Skeletal muscle satellite cell (primary cell): ENCODE measurements around the gene TXN.
A peak's percentile ranks its signal among the peaks of the same experiment; 100 is the strongest.
"Not testable (repeated sequence)": the region's sequence is repeated elsewhere in the genome, so short reads cannot be mapped to it uniquely, and the experiment has no call there.

ENCODE experiments used
- H3K27me3 ChIP-seq: 2 replicates; pipeline ENCODE4 v1.7.0; 2013; ENCODE audit warnings: low read length; ENCODE audit not compliant: control insufficient read depth, insufficient read depth
- H3K36me3 ChIP-seq: 2 replicates; pipeline ENCODE4 v1.7.0; 2013; ENCODE audit warnings: mild to moderate bottlenecking, control low read depth, low read length; ENCODE audit not compliant: insufficient read depth
- H3K4me1 ChIP-seq: 2 replicates; pipeline ENCODE4 v1.7.0; 2013; ENCODE audit warnings: low read length; ENCODE audit not compliant: control insufficient read depth, insufficient read depth
- H3K4me2 ChIP-seq: 2 replicates; pipeline ENCODE4 v1.7.0; 2013; ENCODE audit warnings: mild to moderate bottlenecking, low read length
- H3K4me3 ChIP-seq: 2 replicates; pipeline ENCODE4 v1.7.0; 2013; ENCODE audit warnings: low read length
- H3K9ac ChIP-seq: 2 replicates; pipeline ENCODE4 v1.7.0; 2013; ENCODE audit warnings: mild to moderate bottlenecking, low read depth, low read length, moderate library complexity
- H3K9me3 ChIP-seq: replicated peaks from 2 replicates; pipeline ENCODE4 v1.7.0; 2013; ENCODE audit warnings: mild to moderate bottlenecking, control low read depth, low read length

Gene TXN

DNA sequence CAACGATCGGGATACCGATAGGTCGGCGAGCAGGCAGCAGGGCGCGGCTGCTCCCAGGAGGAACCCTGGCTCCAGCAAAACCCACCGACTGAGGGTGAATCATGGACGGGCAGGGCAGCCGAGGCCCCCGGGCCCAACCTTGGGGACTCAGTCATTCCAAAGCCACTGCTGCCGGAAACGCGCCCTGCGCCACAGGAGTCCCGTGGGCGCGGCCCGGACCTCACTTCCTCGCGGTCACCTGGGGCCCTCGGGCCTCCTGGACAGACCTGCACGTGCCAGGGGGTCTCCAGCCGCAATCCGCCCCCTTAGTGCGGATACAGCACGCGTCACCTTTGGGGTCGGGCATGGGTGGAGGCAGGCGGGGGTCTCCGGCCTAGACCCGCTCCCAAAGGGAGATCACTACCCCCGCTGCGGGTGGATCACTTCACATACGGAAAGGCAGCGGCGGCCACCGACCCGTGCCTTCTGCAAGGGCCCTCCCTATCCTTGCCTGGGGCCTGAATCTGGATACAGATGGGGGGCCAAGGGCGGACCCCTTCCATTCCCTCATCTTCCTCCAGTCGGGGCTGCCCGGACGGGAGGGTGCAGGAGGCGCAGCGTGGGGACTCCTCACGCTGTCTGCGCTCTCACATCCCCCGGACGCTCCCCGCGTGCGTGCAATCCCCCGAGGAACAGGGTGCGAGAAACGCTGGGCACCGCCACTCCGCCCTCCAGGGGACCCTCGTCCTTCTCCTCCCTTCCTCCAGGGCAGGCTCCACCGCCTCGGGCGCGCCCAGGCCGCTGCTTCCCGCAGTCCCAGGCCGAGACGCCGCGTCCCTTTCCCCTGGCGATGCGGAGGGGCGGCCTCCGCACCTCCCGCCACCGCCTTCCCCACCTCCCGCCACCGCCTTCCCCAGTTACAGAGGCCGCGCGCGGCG lies 586 bp downstream of the TXN start:
- Histone ChIP-seq H3K4me2 (peak overlapping the region; percentile 90), H3K4me3 (peak overlapping the region; percentile 80), H3K36me3 (peaks cover 1% of the 10 kb centered on the region), H3K9ac (peak overlapping the region; percentile 96), H3K9me3 (no peaks in the 10 kb centered on the region), H3K4me1 (peaks cover 37% of the 10 kb centered on the region), H3K27me3 (no peaks in the 10 kb centered on the region)

DNA sequence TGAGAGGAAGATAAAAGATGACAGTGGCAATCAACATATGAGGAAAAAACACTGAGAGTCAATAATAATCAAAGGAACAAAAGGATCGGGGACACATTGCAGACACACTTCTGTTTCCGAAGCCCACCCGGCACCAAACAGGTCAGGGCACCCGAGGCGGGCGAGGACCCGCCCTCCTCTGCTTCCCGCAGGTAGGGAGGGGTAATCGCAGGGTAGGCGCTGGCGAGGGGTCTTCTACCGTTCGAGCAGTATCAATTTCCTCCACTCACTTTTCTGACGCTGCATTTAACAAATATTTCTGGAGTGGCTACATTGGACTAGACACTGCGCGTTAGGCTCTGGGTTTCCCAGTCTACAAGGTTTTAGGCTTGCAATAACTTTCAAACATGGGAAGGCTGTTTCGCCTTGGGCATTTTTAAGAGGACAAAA lies 1.3 kb downstream of the TXN start:
- H3K9me3 ChIP-seq, result no peaks in the 10 kb centered on the region
- H3K4me2 ChIP-seq, result peak overlapping the region; percentile 90
- H3K36me3 ChIP-seq, result peaks cover 8% of the 10 kb centered on the region
- peak overlapping the region; percentile 80 for H3K4me3 ChIP-seq
- H3K27me3 ChIP-seq, result no peaks in the 10 kb centered on the region
- H3K4me1 ChIP-seq, result peaks cover 37% of the 10 kb centered on the region
- H3K9ac ChIP-seq, result peak overlapping the region; percentile 96

DNA sequence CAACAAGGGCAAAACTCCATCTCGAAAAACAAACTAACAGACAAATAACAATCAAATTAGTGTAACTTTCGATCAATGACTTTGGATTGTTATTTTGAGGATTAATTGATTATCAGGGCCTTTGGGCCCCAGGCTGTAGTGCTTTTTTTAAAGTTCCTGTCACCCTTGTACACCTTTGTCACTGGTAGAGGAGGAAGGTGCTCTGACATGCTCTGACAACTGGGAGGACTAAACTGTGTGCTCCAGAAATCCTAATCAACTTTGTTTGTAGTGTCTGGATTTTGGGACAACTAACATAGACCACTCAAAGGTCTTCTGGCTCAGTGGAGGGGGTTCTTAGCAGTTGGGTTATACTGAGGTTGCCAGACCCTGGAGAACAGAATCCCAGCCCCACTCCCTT lies 1.8 kb downstream of the TXN start:
- Histone ChIP-seq H3K9ac (peak overlapping the region; percentile 96), H3K4me3 (peak overlapping the region; percentile 80)

DNA sequence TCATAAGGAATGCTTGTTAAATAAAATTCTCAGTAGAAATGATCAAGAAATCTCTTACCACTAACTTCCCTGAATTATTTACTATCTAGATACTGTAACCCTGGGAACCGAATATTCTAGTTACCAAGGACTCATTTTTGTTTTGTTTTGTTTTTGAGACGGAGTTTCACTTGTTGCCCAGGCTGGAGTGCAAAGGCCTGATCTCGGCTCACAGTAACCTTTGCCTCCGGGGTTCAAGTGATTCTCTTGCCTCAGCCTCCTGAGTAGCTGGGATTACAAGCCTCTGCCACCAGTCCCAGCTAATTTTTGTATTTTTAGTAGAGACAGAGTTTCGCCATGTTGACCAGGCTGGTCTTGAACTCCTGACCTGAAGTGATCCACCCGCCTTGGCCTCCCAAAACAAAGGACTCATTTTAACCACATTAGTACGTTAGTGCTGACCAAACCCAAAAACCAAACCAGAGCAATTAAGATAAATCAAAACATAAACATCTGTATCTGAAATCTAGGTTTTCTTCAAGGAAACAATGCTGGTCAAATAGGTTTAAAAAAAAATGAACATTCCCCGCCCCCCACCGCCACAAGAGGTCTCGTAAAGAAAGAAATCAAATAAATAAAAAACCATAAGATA lies 3.7 kb downstream of the TXN start:
- no peak overlapping the region for H3K4me3 ChIP-seq
- no peak overlapping the region for H3K9ac ChIP-seq
- H3K9me3 ChIP-seq, result no peaks in the 10 kb centered on the region
- H3K36me3 ChIP-seq, result peaks cover 30% of the 10 kb centered on the region
- peak overlapping the region; percentile 90 for H3K4me2 ChIP-seq
- H3K27me3 ChIP-seq, result no peaks in the 10 kb centered on the region
- peaks cover 35% of the 10 kb centered on the region for H3K4me1 ChIP-seq

More for the DNA sequence above, 1.8 kb downstream of the TXN start:
- H3K36me3 ChIP-seq, result peaks cover 14% of the 10 kb centered on the region
- H3K27me3 ChIP-seq, result no peaks in the 10 kb centered on the region
- H3K9me3 ChIP-seq, result no peaks in the 10 kb centered on the region
- H3K4me1 ChIP-seq, result peaks cover 37% of the 10 kb centered on the region
- H3K4me2 ChIP-seq, result peak overlapping the region; percentile 90

DNA sequence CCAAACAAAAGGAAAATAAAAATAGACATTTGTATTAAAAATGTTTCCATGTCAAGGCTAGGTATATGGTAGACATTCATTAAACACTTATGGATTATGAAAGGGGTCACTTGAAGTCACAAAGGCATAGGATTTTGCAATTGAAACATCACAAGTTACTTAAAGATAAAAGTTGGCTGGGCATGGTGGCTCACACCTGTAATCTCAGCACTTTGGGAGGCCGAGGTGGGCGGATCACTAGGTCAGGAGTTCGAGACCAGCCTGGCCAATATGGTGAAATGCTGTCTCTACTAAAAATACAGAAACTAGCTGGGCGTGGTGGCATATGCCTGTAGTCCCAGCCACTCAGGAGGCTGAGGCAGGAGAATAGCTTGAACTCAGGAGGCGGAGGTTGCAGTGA lies 4.5 kb downstream of the TXN start:
- Histone ChIP-seq H3K36me3 (peaks cover 37% of the 10 kb centered on the region), H3K4me1 (peaks cover 26% of the 10 kb centered on the region)
- not testable (repeated sequence) for H3K27me3 ChIP-seq, H3K4me2 ChIP-seq, H3K9ac ChIP-seq, H3K9me3 ChIP-seq, H3K4me3 ChIP-seq

DNA sequence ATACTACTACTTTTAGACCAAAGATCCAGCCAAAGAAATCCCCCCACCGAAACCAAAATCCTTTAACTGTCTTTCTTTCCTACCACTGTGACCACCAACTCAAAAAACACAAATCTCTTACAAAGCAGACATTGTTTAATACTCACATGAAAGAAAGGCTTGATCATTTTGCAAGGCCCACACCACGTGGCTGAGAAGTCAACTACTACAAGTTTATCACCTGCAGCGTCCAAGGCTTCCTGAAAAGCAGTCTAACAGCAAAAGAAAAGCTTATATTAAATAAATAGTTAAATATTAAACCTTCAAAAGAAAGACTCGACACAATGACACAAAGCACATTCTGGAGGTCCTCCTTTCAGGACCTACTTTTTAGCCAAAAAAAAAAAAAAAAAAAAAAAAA lies 5.1 kb downstream of the TXN start:
- H3K9me3 ChIP-seq, result no peaks in the 10 kb centered on the region
- peaks cover 26% of the 10 kb centered on the region for H3K4me1 ChIP-seq
- no peak overlapping the region for H3K4me2 ChIP-seq
- H3K36me3 ChIP-seq, result peaks cover 42% of the 10 kb centered on the region
- H3K27me3 ChIP-seq, result no peaks in the 10 kb centered on the region
- H3K4me3 ChIP-seq, result no peak overlapping the region
- no peak overlapping the region for H3K9ac ChIP-seq

DNA sequence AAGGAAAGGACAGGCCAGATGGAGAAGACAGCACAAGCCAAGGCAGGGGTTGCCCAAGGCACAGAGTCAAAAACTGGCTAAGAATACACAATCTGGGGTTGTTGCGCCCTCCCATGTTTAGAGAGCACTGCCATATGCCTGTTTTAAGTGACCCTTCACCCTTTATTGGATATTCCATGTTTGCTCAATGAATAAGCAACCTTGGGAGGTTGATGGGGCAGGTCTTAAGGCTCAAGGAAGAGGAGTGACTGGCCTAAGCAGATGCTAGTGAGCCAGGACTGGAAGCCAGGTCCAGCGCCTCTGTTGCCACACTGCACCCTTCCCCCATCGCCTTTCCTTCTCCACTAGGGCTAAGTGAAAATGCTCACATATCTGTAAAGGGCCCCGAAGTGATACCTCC lies 6.7 kb downstream of the TXN start:
- Histone ChIP-seq H3K4me1 (peaks cover 26% of the 10 kb centered on the region), H3K36me3 (peaks cover 56% of the 10 kb centered on the region), H3K9me3 (no peaks in the 10 kb centered on the region), H3K27me3 (no peaks in the 10 kb centered on the region), H3K9ac (no peak overlapping the region), H3K4me2 (no peak overlapping the region), H3K4me3 (no peak overlapping the region)

DNA sequence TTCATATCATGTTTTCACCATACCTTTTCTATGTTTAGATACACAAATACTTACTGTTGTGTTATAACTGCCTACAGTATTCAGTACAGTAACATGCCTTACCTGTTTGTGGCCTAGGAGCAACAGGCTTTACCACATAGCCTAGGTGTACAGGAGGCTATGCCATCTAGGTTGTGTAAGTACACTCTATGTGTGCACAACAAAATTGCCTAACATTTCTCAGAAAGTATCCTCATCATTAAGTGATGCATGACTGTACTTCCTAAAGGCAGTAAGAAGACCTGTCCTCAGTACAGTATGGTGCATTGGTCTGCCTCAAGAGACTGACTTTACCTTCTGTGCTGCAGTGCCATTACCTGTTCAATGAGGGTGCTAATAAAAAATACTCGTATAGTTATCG lies 7.9 kb downstream of the TXN start:
- H3K27me3 ChIP-seq, result no peaks in the 10 kb centered on the region
- no peaks in the 10 kb centered on the region for H3K9me3 ChIP-seq
- no peak overlapping the region for H3K9ac ChIP-seq
- no peak overlapping the region for H3K4me2 ChIP-seq
- H3K4me3 ChIP-seq, result no peak overlapping the region
- H3K4me1 ChIP-seq, result peaks cover 15% of the 10 kb centered on the region
- H3K36me3 ChIP-seq, result peaks cover 67% of the 10 kb centered on the region

DNA sequence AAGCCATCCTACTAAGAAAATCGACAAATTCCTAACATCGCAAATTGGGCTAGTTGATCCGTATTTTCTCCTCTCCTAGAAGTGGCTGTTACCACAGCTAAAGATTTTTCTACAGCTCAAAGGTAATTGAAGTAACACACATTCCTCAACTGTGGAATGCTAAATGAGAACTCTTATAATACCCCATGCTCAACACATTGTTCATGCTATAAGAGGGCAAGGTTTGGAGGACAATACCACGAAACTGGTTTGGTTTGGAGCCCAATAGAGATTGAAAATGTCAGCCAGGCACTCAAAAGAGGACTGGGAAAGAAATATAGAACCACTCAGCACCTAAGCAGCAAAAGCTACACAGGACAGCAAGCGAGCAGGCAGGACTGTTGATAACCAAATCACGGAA lies 10.1 kb downstream of the TXN start:
- Histone ChIP-seq H3K4me2 (no peak overlapping the region), H3K27me3 (no peaks in the 10 kb centered on the region), H3K36me3 (peaks cover 83% of the 10 kb centered on the region), H3K9ac (no peak overlapping the region), H3K4me1 (peaks cover 5% of the 10 kb centered on the region), H3K9me3 (no peaks in the 10 kb centered on the region), H3K4me3 (no peak overlapping the region)

DNA sequence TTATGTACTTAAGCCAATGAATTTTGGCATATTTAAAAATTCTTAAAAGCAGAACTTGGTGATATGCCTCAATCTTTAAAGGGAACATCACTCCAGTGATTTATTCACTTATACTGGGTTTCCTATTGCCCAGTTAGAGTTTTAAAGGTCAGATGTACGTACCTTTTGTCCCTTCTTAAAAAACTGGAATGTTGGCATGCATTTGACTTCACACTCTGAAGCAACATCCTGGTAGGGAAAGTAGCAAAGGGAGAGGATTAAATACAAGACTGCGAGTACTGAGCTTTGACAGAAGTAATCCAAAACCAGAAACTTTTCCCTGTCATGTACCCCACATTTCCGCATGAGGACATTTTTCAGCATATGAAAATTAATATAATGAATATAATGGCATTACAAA lies 11.7 kb downstream of the TXN start:
- peaks cover 5% of the 10 kb centered on the region for H3K4me1 ChIP-seq
- H3K4me2 ChIP-seq, result no peak overlapping the region
- peaks cover 70% of the 10 kb centered on the region for H3K36me3 ChIP-seq
- no peak overlapping the region for H3K4me3 ChIP-seq
- no peaks in the 10 kb centered on the region for H3K9me3 ChIP-seq
- no peak overlapping the region for H3K9ac ChIP-seq
- H3K27me3 ChIP-seq, result no peaks in the 10 kb centered on the region

DNA sequence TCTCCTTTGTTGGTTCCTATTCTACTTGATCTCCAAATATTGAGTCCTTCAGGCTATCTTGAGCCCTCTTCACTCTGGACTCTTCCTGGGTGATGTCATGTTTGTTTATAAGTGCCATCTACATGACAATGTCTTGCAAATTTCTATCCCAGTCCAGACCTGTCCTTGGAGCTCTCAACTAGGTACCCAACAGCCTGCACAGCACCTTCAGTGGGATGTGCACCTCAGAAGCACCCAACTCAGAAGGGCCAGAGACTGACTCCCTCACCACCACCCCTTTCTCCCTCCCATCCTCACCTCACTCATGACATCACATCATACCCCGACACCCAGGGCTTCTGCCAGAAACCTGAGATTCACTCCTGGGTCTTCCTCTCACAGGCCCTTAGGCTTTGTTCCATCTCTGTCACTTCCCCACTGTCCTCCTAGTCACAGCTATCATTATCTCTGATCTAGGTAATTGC lies 14.4 kb downstream of the TXN start:
- no peaks in the 10 kb centered on the region for H3K9me3 ChIP-seq
- peaks cover 47% of the 10 kb centered on the region for H3K36me3 ChIP-seq
- H3K4me1 ChIP-seq, result no peaks in the 10 kb centered on the region
- H3K4me2 ChIP-seq, result no peak overlapping the region
- no peaks in the 10 kb centered on the region for H3K27me3 ChIP-seq
- no peak overlapping the region for H3K4me3 ChIP-seq
- H3K9ac ChIP-seq, result no peak overlapping the region
